Measurements from ENCODE around the gene FGD2. TPM values are rescaled to one million over a fixed set of nuclear protein-coding genes. Genes with fewer than 3 reads are reported as not detected.

FGD2 gene
- total and polyA plus RNA-seq, 8 donors: 0.98 to 13.2 (median 2.8) TPM

GRCh38 chr6:37050045-37050853 is 44.8 kb downstream of the FGD2 start:
- H3K4me3 ChIP-seq: no peak overlapping the region
- no peak for TF ChIP-seq CTCF (IDR thresholded peaks at IDR 0.05)

DNA sequence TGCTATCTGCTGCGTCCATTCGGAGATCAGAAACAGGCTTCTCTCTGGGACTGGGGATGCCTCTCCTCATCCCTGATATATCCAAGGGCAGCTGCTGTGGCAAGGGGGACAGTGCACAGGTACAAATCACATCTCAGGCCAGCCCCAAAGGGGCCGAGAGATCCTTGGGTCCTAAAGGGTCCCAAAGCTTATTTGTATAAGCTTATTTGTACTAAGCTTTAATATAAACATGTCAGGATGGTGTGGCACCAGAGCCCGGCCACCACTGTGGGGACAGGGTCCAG is 45.3 kb downstream of the FGD2 start:
- no peak for FAIRE-seq
- Histone ChIP-seq H3K27ac (peak overlapping the region in 1 of 4 donors; percentile 8), H3K4me3 (no peak overlapping the region), H3K36me3 (no peaks in the 10 kb centered on the region), H3K4me1 (peaks cover 22 to 51% (median 29%) of the 10 kb centered on the region in 3 donors), H3K9me3 (no peaks in the 10 kb centered on the region), H3K27me3 (no peaks in the 10 kb centered on the region)
- ATAC-seq: no peak
- 45 to 54% methylated on average over 4 of the region's 4 CpGs for WGBS, 2 donors
- TF ChIP-seq CTCF (IDR thresholded peaks at IDR 0.05): no peak
- no peak for DNase-seq
- intact Hi-C loops (cut with DNase I): loop anchor here in 2 of 3 donors (2.0 to 10.0 kb wide), 3 partner anchors 120 to 154 kb away; partner anchors contain the start of gene PIM1 (in 2 of the 2)

More at GRCh38 chr6:37050045-37050853, 44.8 kb downstream of the FGD2 start:
- FAIRE-seq: no peak
- no peaks in the 10 kb centered on the region for H3K9me3 ChIP-seq
- WGBS, 2 donors: 67 to 72% methylated on average over 24 of the region's 24 CpGs
- intact Hi-C loops (cut with DNase I): loop anchor here in 2 of 3 donors (2.0 to 10.0 kb wide), 3 partner anchors 121 to 155 kb away; partner anchors contain the start of gene PIM1 (in 2 of the 2)
- H3K27ac ChIP-seq: peak overlapping the region in 1 of 4 donors; percentile 67
- peak in 2 of 4 donors; percentile 7 to 12 for ATAC-seq
- H3K27me3 ChIP-seq: no peaks in the 10 kb centered on the region
- peaks cover 22 to 51% (median 29%) of the 10 kb centered on the region in 3 donors for H3K4me1 ChIP-seq
- DNase-seq: peak in 2 of 6 donors; percentile 49 to 62
- no peaks in the 10 kb centered on the region for H3K36me3 ChIP-seq

GRCh38 chr6:37051138-37052026 is 45.9 kb downstream of the FGD2 start:
- H3K4me1 ChIP-seq: peaks cover 22 to 45% (median 29%) of the 10 kb centered on the region in 3 donors
- WGBS, 2 donors: 11 to 12% methylated on average over 25 of the region's 25 CpGs
- intact Hi-C loops (cut with DNase I): loop anchor here in 2 of 3 donors (2.0 to 10.0 kb wide), 3 partner anchors 119 to 153 kb away; partner anchors contain the start of gene PIM1 (in 2 of the 2)
- peak overlapping the region in 1 of 4 donors; percentile 8 for H3K27ac ChIP-seq
- no peak overlapping the region for H3K4me3 ChIP-seq
- FAIRE-seq (no peak), DNase-seq (peak; percentile 81 to 96 (median 89)), ATAC-seq (peak; percentile 58 to 84 (median 81))
- H3K36me3 ChIP-seq: no peaks in the 10 kb centered on the region
- peak; percentile 58 to 81 (median 76) for TF ChIP-seq CTCF (IDR thresholded peaks at IDR 0.05)
- no peaks in the 10 kb centered on the region for H3K9me3 ChIP-seq
- no peaks in the 10 kb centered on the region for H3K27me3 ChIP-seq

- no peaks in the 10 kb centered on the region for H3K36me3 ChIP-seq
- H3K9me3 ChIP-seq: no peaks in the 10 kb centered on the region
- no peak overlapping the region for H3K27ac ChIP-seq
- peaks cover 16 to 39% (median 29%) of the 10 kb centered on the region in 3 donors for H3K4me1 ChIP-seq
- 72 to 77% methylated on average over 9 of the region's 9 CpGs for WGBS, 2 donors
- H3K27me3 ChIP-seq: no peaks in the 10 kb centered on the region
- ATAC-seq: no peak
- intact Hi-C loops (cut with DNase I): loop anchor here in 2 of 3 donors (5.0 to 10.0 kb wide), 2 partner anchors 120 to 153 kb away; partner anchors contain the start of gene PIM1 (in 1 of the 2)
- no peak for DNase-seq
- FAIRE-seq: no peak
- H3K4me3 ChIP-seq: no peak overlapping the region
- TF ChIP-seq CTCF (IDR thresholded peaks at IDR 0.05): no peak
These were observed 46.7 kb downstream of the FGD2 start for GRCh38 chr6:37052027-37052628.
